ENCODE data around the gene GPR55.

The GPR55 gene

GRCh38 chr2:230906471-230907230 is 18.4 kb downstream of the GPR55 start:
- Histone ChIP-seq H3K36me3 (ENCODE audit: control insufficient read depth in 2 of 2, insufficient read depth in 1 of 2, low read length in 2 of 2) (no peaks in the 10 kb centered on the region), H3K4me3 (ENCODE audit: low read depth, low read length) (no peak overlapping the region), H3K4me1 (ENCODE audit: control insufficient read depth, insufficient read depth, low read length) (no peaks in the 10 kb centered on the region), H3K9me3 (ENCODE audit: control insufficient read depth, insufficient read depth, low read depth, low read length) (no peaks in the 10 kb centered on the region), H3K27ac (ENCODE audit: extremely low read depth, low read depth, low read length) (no peak overlapping the region)
- ChIA-PET CTCF (interaction anchor here (0.6 to 1.0 kb wide), 3 partner anchors 81 to 386 kb away, joined by 3 read pairs; no protein-coding TSS in a partner anchor), POLR2A (no interaction called here)
- TF ChIP-seq, protein P1, sequence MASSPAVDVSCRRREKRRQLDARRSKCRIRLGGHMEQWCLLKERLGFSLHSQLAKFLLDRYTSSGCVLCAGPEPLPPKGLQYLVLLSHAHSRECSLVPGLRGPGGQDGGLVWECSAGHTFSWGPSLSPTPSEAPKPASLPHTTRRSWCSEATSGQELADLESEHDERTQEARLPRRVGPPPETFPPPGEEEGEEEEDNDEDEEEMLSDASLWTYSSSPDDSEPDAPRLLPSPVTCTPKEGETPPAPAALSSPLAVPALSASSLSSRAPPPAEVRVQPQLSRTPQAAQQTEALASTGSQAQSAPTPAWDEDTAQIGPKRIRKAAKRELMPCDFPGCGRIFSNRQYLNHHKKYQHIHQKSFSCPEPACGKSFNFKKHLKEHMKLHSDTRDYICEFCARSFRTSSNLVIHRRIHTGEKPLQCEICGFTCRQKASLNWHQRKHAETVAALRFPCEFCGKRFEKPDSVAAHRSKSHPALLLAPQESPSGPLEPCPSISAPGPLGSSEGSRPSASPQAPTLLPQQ (tag by site-specific recombination; IDR thresholded peaks at IDR 0.05): no peak
- TF ChIP-seq GLIS2 (tag by site-specific recombination; IDR thresholded peaks at IDR 0.05) (no peak), ZFHX2 (tag by site-specific recombination; conservative IDR thresholded peaks at IDR 0.05) (no peak), ZNF549 (tag by site-specific recombination; IDR thresholded peaks at IDR 0.05) (no peak), ZNF223 (tag by site-specific recombination; IDR thresholded peaks at IDR 0.05) (no peak), MYNN (tag by site-specific recombination; IDR thresholded peaks at IDR 0.05; ENCODE audit: borderline replicate concordance) (no peak)
- TF ChIP-seq, protein P2, sequence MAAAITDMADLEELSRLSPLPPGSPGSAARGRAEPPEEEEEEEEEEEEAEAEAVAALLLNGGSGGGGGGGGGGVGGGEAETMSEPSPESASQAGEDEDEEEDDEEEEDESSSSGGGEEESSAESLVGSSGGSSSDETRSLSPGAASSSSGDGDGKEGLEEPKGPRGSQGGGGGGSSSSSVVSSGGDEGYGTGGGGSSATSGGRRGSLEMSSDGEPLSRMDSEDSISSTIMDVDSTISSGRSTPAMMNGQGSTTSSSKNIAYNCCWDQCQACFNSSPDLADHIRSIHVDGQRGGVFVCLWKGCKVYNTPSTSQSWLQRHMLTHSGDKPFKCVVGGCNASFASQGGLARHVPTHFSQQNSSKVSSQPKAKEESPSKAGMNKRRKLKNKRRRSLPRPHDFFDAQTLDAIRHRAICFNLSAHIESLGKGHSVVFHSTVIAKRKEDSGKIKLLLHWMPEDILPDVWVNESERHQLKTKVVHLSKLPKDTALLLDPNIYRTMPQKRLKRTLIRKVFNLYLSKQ (tag by site-specific recombination; IDR thresholded peaks at IDR 0.05; ENCODE audit: borderline replicate concordance): no peak

DNA sequence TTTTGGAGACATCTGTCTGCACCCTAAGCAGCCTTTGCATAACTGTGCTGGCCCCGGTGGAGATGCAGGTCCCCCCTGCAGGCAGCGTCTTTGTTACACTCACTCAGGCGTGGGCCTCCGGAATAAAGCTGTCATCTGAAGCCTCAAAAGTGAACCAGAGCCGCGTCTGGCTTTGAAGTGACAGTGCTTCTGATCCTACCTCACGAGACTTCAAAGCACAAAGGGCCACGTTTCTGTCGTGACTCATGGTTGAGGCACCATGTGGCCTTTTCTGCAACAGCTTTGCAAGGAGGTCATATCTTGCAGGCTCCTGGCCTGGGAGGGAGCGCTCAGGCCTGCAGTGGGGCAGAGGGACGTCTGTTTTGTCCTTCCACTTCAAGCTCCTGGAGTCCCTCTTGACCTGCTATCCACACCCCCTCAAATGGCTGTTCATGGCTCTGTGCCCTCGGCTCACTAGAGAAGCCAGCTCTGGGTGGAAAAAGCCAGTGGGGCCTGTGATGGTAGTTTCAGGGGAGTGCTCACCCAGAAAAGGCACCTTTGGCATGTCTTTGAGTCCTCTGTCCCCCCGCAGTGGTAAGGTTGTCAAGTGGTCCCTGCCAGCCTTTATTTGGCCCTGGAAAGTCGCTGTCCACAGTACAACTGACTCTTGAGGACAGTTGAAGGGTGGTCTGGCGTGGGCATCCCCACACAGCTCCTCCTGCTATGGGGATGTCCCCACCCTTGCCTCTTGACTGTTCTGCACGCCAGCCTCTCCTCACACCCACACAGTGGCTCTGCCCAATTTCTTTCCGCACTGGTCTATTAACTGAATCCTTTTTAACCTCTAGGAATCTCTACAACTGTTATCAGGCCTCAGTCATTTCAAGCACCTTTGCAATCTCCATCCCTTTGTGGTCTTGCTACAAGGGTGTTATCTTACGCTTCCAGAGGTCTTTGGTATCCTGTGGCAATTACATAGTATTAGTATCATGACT is 19.3 kb downstream of the GPR55 start:
- H3K27ac ChIP-seq (ENCODE audit: extremely low read depth, low read depth, low read length): no peak overlapping the region
- H3K36me3 ChIP-seq (ENCODE audit: control insufficient read depth in 2 of 2, insufficient read depth in 1 of 2, low read length in 2 of 2): no peaks in the 10 kb centered on the region
- TF ChIP-seq, protein P3, sequence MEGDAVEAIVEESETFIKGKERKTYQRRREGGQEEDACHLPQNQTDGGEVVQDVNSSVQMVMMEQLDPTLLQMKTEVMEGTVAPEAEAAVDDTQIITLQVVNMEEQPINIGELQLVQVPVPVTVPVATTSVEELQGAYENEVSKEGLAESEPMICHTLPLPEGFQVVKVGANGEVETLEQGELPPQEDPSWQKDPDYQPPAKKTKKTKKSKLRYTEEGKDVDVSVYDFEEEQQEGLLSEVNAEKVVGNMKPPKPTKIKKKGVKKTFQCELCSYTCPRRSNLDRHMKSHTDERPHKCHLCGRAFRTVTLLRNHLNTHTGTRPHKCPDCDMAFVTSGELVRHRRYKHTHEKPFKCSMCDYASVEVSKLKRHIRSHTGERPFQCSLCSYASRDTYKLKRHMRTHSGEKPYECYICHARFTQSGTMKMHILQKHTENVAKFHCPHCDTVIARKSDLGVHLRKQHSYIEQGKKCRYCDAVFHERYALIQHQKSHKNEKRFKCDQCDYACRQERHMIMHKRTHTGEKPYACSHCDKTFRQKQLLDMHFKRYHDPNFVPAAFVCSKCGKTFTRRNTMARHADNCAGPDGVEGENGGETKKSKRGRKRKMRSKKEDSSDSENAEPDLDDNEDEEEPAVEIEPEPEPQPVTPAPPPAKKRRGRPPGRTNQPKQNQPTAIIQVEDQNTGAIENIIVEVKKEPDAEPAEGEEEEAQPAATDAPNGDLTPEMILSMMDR (tag by site-specific recombination; IDR thresholded peaks at IDR 0.05): no peak
- no peak for TF ChIP-seq ZNF362 (tag by site-specific recombination; IDR thresholded peaks at IDR 0.05)
- TF ChIP-seq ZNF416 (tag by site-specific recombination; IDR thresholded peaks at IDR 0.05): no peak
- no peaks in the 10 kb centered on the region for H3K9me3 ChIP-seq (ENCODE audit: control insufficient read depth, insufficient read depth, low read depth, low read length)
- no peak overlapping the region for H3K4me3 ChIP-seq (ENCODE audit: low read depth, low read length)
- POLR2A ChIA-PET: no interaction called here
- CTCF ChIA-PET: interaction anchor here (0.6 to 1.4 kb wide), 7 partner anchors 12 to 507 kb away, joined by 3 to 6 read pairs (median 3); no protein-coding TSS in a partner anchor
- no peaks in the 10 kb centered on the region for H3K4me1 ChIP-seq (ENCODE audit: control insufficient read depth, insufficient read depth, low read length)

- Histone ChIP-seq H3K9me3 (ENCODE audit: control insufficient read depth, insufficient read depth, low read depth, low read length) (no peaks in the 10 kb centered on the region), H3K36me3 (ENCODE audit: control insufficient read depth in 2 of 2, insufficient read depth in 1 of 2, low read length in 2 of 2) (no peaks in the 10 kb centered on the region), H3K4me1 (ENCODE audit: control insufficient read depth, insufficient read depth, low read length) (no peaks in the 10 kb centered on the region), H3K4me3 (ENCODE audit: low read depth, low read length) (no peak overlapping the region), H3K27ac (ENCODE audit: extremely low read depth, low read depth, low read length) (no peak overlapping the region)
- CTCF ChIA-PET: interaction anchor here (0.6 to 1.4 kb wide), 4 partner anchors 8 to 82 kb away, joined by 3 to 6 read pairs (median 4); no protein-coding TSS in a partner anchor
- POLR2A ChIA-PET: no interaction called here
- TF ChIP-seq ZNF274 (IDR thresholded peaks at IDR 0.05; ENCODE audit: low read length) (no peak), ZNF274 (tag by site-specific recombination; IDR thresholded peaks at IDR 0.05; ENCODE audit: borderline replicate concordance) (no peak), KLF8 (tag by site-specific recombination; IDR thresholded peaks at IDR 0.05) (no peak), ZNF510 (tag by site-specific recombination; IDR thresholded peaks at IDR 0.05; ENCODE audit: insufficient replicate concordance) (no peak), ZNF830 (tag by site-specific recombination; IDR thresholded peaks at IDR 0.05; ENCODE audit: low read depth) (no peak), ZNF785 (tag by site-specific recombination; IDR thresholded peaks at IDR 0.05) (no peak), MZF1 (tag by site-specific recombination; IDR thresholded peaks at IDR 0.05; ENCODE audit: borderline replicate concordance) (no peak), ZNF654 (tag by site-specific recombination; IDR thresholded peaks at IDR 0.05; ENCODE audit: low read depth) (no peak)
These were observed 20.1 kb downstream of the GPR55 start for GRCh38 chr2:230904856-230905447.
